ENCODE data around the gene MSI2. TPM values are rescaled to one million over a fixed set of nuclear protein-coding genes. Genes with fewer than 3 reads are reported as not detected.

The MSI2 gene
- total RNA-seq, 2 donors from 2014 or later = 30.1 to 41.1 TPM

DNA sequence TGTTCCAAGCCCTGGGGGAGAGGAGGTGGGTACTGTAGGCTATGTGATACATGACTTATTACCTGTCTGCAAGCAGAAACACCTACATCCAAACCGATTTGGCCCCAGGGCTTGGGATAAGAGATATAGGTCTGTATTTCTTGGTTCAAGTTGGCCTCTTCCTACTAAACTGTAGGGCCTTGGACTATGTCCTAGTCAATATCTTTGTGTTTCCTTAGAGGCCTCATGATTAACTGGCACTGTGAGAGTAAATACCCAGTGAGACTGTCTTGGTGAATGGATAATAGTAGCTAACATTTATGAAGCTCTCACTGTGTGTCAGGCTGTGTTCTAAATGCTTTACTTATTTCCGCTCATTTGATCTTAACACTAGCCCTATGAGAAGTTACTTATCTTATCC, 70.0 kb downstream of the MSI2 start:
- Histone ChIP-seq H3K9me3 (no peaks in the 10 kb centered on the region), H3K27me3 (no peaks in the 10 kb centered on the region), H3K27ac (no peak overlapping the region), H3K4me3 (no peak overlapping the region), H3K4me1 (peaks cover 0 to 17% of the 10 kb centered on the region in 2 donors), H3K36me3 (no peaks in the 10 kb centered on the region)
- TF ChIP-seq, protein P1, sequence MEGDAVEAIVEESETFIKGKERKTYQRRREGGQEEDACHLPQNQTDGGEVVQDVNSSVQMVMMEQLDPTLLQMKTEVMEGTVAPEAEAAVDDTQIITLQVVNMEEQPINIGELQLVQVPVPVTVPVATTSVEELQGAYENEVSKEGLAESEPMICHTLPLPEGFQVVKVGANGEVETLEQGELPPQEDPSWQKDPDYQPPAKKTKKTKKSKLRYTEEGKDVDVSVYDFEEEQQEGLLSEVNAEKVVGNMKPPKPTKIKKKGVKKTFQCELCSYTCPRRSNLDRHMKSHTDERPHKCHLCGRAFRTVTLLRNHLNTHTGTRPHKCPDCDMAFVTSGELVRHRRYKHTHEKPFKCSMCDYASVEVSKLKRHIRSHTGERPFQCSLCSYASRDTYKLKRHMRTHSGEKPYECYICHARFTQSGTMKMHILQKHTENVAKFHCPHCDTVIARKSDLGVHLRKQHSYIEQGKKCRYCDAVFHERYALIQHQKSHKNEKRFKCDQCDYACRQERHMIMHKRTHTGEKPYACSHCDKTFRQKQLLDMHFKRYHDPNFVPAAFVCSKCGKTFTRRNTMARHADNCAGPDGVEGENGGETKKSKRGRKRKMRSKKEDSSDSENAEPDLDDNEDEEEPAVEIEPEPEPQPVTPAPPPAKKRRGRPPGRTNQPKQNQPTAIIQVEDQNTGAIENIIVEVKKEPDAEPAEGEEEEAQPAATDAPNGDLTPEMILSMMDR (IDR thresholded peaks at IDR 0.05) = no peak
- DNase-seq (ENCODE audit: low spot score) = no peak

DNA sequence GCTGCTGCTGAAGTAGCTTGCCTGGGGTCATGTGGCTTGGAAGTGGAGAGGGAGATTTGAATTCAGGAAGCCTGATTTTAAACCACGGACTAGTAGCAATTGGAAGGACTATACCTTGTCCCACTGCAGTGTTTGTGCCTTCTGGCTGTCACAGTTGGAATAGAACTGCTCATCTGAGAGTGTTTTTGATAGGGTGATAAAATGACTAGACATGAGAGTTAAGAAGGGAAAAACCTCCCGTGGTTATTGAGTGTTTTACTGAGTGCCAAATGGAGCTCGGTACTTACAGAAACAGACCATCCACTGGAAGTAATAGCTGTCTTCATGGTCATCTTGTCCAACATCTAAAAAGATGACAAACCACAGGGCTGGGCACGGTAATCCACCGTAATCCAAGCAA, 70.4 kb downstream of the MSI2 start:
- Histone ChIP-seq H3K9me3 (no peaks in the 10 kb centered on the region), H3K27me3 (no peaks in the 10 kb centered on the region), H3K4me1 (peaks cover 0 to 17% of the 10 kb centered on the region in 2 donors), H3K27ac (no peak overlapping the region), H3K4me3 (no peak overlapping the region), H3K36me3 (no peaks in the 10 kb centered on the region)
- TF ChIP-seq, protein P1 (IDR thresholded peaks at IDR 0.05) = no peak
- no peak for DNase-seq (ENCODE audit: low spot score)

DNA sequence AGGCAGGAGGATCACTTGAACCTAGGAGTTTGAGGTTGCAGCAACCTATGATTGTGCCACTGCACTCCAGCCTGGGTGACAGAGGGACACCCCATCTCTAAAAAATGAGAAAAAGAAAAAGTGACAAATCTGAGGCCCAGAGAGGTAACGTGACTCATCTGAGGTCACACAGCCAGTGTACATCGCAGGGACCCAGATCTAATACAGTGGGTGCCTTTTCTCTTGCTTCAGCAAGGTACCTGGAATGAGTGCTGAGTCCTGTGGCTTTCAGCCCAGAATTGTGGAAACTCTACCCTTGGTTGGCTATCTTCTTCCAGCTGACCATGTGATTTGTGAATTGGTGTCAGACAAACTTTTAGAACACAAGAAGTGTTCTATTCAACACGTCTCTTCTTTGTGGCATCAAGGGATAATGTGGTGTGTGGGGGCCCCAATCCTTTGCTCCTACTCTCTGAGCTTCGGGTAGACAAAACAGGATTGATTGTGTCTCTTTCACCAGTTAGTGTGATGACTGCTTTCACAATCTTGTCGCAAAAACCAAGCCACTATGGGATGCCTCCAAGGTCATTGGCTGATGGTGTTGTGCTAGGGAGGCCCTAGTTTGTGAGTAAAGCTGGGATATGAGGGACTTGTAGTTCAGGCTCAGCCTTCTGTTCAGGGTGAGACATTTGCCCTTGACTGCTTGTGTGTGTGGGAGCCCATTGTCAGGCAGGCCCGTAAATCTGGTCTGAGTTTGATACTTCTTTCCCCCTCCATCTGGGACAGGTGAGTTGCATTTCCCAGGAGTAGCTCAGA, 71.0 kb downstream of the MSI2 start:
- Histone ChIP-seq H3K9me3 (no peaks in the 10 kb centered on the region), H3K36me3 (no peaks in the 10 kb centered on the region), H3K27ac (no peak overlapping the region), H3K4me3 (no peak overlapping the region), H3K4me1 (peaks cover 0 to 17% of the 10 kb centered on the region in 2 donors), H3K27me3 (no peaks in the 10 kb centered on the region)
- no peak for DNase-seq (ENCODE audit: low spot score)
- TF ChIP-seq, protein P1 (IDR thresholded peaks at IDR 0.05) = no peak

DNA sequence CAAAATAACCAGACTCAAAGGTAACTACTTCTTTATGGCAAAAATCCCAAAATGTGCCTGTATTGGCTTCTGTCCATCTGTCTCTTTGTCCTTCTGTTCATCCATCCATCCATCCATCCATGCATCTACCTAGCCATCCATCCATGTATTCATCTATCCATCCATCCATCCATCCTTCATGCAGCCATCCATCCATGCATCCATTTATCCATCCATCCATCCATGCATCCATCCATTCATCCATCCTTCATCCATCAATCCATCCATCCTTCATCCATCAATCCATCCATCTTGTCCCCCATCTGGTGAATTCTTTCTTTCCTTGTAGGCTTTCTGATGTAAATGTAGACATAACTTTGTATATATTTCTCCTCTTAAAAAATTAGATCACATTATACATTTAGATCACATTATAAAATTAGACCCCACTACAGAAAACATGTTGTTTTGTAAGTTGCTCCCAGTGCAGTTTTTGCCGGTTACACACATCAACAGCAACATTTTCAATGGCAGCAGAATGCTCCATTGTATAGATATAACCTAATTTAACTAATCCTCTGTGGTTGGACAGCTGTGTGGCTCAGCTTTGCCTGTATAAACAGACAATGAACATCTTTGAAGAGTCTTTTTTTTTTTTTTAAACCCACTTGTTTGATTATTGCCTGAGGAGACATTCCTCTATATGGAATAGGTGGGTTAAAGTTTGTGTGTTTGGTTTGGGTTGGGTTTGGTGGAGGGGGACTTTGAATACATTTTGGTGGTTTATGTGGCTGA, 72.0 kb downstream of the MSI2 start:
- H3K27ac ChIP-seq = peak overlapping the region in 1 of 2 donors; percentile 56

DNA sequence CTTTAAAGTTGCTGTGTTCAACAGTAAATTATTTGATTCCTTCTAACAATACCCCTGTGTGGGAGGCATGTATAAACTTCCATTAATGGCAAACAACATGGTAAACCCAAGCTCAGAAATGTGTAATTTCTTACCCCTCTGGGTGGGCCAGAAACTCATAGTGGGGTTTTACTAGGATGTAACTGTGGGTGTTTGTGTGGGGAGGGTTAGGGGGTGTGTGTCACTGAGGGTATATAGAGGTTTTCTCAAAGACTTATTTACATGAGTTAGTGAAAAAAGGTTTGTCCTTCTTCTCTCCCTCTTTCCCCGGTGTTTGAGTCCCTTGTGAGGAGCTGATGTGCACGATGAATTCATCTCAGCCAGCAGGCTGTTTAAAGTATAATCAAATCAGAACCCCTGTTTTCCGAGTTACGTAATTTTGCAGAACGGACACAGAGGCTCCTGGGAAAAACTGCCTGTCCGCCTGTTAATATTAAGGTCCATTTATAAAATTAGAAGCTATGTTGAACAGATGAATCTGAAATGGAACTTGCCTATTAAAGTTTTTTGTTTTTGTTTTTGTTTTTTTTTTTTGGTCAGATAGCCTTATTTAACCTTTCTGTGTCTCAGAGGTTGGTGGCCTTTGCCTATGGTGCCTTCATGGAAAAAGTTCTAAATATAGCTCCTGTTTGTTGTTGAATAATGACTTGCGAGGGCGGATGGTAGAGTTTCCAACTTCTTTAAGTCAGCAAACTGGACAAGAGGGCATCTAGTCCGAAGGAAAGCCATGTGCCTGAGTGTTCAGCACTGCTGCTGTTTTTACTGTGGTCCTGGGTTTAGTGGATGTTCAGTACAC, 73.3 kb downstream of the MSI2 start:
- no peaks in the 10 kb centered on the region for H3K27me3 ChIP-seq
- no peaks in the 10 kb centered on the region for H3K36me3 ChIP-seq
- no peak for DNase-seq (ENCODE audit: low spot score)
- H3K9me3 ChIP-seq = no peaks in the 10 kb centered on the region
- H3K4me1 ChIP-seq = peaks cover 0 to 17% of the 10 kb centered on the region in 2 donors
- H3K4me3 ChIP-seq = no peak overlapping the region
- peak overlapping the region; percentile 38 to 56 for H3K27ac ChIP-seq
- TF ChIP-seq, protein P1 (IDR thresholded peaks at IDR 0.05) = no peak

More for the DNA sequence above, 72.0 kb downstream of the MSI2 start:
- no peak for DNase-seq (ENCODE audit: low spot score)
- Histone ChIP-seq H3K36me3 (no peaks in the 10 kb centered on the region), H3K27me3 (no peaks in the 10 kb centered on the region), H3K9me3 (no peaks in the 10 kb centered on the region), H3K4me3 (no peak overlapping the region), H3K4me1 (peaks cover 0 to 17% of the 10 kb centered on the region in 2 donors)
- TF ChIP-seq, protein P1 (IDR thresholded peaks at IDR 0.05) = no peak

Measured in right atrium auricular region (tissue), 2 donors.